Hematopoietic multipotent progenitor cell treated with erythropoietin and hydrocortisone succinate and interleukin-3 and kit ligand, for 15 days (in vitro differentiated cells): Measurements from ENCODE around the gene STAC3.

ENCODE experiments used
- DNase-seq: peaks from one replicate; pipeline ENCODE4 v3.0.0-alpha.2; 2015; ENCODE audit warnings: low spot score

The STAC3 gene

DNA sequence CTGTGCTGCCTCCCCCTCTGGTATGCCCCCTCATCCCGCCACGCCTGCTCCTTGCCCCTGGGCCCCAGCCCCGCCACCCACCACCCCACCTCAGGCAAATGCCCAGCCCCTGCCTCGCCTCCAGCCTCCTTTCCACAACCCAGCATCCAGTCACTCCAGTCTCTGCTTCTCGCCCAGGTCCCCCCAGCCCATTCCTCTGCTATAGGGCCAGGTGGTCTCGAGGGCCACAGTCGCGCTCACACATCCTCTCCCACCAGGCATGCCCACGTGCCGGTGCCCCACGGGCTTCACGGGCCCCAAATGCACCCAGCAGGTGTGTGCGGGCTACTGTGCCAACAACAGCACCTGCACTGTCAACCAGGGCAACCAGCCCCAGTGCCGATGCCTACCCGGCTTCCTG lies 40.5 kb downstream of the STAC3 start:
- DNase-seq: no peak

DNA sequence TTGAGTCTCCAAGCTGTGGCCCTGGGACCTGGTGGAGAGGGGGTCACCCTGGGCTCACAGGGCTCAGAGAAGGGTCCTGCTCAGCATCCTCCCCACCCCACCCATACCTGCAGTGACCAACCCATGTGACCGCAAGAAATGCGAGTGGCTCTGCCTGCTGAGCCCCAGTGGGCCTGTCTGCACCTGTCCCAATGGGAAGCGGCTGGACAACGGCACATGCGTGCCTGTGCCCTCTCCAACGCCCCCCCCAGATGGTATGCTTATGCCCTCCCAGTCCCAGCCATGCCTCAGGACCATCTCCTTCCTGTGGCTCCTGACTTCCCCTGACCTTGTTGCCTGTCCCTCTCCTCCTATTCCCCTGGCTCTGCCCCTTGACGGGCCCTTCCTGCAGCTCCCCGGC lies 41.1 kb downstream of the STAC3 start:
- no peak for DNase-seq

DNA sequence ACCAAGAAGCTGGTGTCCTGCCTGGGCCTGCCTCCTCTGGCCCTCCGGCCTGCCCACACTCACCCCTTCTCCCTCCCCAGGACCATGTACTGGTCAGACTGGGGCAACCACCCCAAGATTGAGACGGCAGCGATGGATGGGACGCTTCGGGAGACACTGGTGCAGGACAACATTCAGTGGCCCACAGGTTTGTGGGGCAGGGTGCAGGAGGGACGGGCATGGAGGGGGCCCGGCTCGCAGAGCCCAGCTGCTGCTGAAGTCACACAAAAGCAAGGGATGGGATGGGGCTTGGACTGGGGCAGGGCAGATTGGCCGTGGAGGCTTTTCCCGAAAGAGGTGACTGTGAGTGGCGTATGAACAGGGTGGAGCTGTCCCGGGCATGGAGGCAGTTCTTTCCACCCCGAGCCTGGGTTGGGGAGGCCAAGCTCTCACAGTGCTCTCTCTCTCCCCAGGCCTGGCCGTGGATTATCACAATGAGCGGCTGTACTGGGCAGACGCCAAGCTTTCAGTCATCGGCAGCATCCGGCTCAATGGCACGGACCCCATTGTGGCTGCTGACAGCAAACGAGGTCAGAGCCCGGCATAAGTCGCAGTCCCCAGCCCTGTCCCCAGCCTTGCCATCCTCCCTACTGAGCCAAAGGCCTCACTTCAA lies 42.2 kb downstream of the STAC3 start:
- no peak for DNase-seq

DNA sequence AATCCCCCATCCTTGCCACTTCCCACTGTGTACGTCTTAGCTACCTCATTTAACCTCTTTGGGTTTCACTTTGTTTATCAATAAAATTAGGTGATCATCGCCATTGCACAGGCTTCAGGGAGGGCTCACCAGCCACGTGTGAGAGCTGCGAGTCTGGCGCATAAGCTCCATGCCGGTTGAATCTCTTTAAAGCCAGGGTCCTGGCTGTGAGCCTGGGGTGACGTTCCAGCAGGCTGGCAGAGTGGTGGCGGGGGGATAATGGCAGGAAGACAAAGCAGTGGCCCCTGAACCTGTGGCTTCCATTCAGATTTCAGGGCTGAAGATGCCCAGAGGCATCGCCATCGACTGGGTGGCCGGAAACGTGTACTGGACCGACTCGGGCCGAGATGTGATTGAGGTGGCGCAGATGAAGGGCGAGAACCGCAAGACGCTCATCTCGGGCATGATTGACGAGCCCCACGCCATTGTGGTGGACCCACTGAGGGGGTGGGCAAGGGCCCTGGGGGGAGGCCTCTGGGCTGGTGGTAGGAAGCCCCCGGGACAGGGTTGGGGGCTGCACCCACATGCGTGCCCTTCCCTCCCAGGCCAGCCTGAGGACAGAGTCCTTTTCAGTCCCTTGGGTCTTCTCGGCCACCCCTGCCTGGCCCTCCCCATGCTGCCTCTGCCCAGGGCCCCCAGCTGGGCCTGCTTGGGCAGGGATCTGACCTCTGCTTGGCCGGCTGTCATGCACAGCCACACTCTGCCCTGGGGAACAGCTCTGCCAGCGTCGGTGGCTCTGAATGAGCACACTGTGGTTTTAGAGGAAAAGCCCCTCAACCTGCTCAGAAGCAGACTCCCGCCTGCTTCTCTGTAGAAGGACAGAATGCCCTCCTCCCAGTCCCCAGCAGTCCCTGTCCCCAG lies 43.0 kb downstream of the STAC3 start:
- DNase-seq: no peak

GRCh38 chr12:57205931-57206330 lies 45.1 kb downstream of the STAC3 start:
- DNase-seq: no peak

DNA sequence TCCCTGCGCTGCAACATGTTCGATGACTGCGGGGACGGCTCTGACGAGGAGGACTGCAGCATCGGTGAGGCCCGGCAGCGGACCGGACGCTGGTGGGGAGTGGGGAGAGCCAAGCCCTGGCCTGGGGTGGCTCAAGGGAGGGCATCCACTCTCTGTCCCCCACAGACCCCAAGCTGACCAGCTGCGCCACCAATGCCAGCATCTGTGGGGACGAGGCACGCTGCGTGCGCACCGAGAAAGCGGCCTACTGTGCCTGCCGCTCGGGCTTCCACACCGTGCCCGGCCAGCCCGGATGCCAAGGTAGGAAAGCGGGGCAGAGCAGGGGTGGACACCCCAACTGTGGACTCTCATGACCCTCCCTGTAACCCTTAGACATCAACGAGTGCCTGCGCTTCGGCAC lies 45.8 kb downstream of the STAC3 start:
- no peak for DNase-seq

GRCh38 chr12:57204454-57204853 lies 46.5 kb downstream of the STAC3 start:
- no peak for DNase-seq

DNA sequence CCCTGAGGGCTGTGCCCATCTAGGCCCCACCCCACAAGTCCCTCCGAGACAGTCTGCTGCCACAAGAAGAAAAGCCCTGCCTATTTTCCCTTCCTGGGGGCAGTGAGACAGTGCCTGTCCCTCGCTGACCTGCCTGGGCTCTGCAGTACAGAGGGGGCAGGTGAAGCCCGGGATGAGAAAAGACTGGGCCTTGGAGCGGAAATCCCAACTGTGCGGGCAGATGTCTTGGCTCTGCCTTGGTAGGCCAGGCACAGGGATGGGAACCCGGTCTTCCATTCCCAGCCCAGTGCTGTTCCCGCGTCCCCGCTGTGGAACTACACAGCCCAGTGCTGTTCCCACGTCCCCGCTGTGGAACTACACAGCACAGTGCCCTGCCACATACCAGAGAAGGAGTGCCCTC lies 47.2 kb downstream of the STAC3 start:
- DNase-seq: no peak

GRCh38 chr12:57203201-57203600 lies 47.8 kb downstream of the STAC3 start:
- no peak for DNase-seq

GRCh38 chr12:57202321-57202720 lies 48.7 kb downstream of the STAC3 start:
- no peak for DNase-seq

- no peak for DNase-seq
Measured at GRCh38 chr12:57201631-57202030, 49.4 kb downstream of the STAC3 start.

DNA sequence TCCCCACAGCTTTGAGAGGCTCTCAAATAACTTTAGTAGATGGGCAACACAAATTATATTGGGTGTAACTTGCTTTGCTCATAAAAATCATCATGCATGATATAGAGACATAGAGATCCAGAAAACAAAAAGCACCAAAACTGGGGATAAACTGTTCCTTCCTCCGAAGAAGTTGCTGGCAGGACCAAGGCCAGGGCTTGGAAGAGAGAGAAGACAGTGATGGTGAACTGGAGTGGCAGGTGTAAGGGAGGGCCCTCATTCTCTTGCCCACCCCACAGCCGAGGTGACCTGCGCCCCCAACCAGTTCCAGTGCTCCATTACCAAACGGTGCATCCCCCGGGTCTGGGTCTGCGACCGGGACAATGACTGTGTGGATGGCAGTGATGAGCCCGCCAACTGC lies 49.8 kb downstream of the STAC3 start:
- DNase-seq: no peak

DNA sequence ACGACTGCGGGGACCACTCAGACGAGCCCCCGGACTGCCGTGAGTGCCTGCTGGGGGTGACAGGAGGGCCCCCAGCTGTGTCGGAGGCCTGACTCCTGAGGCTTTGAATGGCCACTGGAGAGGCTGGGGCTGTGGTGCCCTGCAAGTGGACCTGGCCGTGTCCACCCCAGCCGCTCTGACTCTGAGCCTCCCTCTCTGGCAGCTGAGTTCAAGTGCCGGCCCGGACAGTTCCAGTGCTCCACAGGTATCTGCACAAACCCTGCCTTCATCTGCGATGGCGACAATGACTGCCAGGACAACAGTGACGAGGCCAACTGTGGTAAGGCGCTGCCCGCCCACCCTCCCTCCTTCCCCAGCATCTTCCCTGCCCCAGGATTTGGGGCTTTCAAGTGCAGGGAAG lies 50.5 kb downstream of the STAC3 start:
- no peak for DNase-seq

- no peak for DNase-seq
Measured at GRCh38 chr12:57199191-57199590, 51.8 kb downstream of the STAC3 start.

DNA sequence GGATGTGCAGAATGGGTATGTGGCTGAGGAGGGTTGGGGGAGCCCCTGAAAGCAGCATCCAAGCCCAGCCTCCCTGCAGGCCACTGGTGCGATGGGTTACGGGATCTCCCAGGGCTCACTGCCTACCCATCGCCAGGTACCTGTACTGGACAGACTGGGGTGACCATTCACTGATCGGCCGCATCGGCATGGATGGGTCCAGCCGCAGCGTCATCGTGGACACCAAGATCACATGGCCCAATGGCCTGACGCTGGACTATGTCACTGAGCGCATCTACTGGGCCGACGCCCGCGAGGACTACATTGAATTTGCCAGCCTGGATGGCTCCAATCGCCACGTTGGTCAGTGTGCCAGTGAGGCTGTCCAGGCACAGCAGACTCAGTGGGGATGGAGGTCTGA lies 52.7 kb downstream of the STAC3 start:
- no peak for DNase-seq

DNA sequence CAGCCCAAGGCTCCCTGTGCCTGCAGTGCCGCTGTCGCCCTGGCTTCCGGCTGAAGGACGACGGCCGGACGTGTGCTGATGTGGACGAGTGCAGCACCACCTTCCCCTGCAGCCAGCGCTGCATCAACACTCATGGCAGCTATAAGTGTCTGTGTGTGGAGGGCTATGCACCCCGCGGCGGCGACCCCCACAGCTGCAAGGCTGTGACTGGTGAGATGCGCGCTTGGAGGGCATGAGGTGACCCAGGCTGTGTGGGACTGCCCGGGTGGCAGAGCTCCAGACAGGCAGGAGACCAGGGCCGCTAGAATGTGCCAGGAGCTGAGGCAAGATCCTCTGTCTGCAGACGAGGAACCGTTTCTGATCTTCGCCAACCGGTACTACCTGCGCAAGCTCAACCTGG lies 54.0 kb downstream of the STAC3 start:
- no peak for DNase-seq

GRCh38 chr12:57196439-57196838 lies 54.5 kb downstream of the STAC3 start:
- no peak for DNase-seq

DNA sequence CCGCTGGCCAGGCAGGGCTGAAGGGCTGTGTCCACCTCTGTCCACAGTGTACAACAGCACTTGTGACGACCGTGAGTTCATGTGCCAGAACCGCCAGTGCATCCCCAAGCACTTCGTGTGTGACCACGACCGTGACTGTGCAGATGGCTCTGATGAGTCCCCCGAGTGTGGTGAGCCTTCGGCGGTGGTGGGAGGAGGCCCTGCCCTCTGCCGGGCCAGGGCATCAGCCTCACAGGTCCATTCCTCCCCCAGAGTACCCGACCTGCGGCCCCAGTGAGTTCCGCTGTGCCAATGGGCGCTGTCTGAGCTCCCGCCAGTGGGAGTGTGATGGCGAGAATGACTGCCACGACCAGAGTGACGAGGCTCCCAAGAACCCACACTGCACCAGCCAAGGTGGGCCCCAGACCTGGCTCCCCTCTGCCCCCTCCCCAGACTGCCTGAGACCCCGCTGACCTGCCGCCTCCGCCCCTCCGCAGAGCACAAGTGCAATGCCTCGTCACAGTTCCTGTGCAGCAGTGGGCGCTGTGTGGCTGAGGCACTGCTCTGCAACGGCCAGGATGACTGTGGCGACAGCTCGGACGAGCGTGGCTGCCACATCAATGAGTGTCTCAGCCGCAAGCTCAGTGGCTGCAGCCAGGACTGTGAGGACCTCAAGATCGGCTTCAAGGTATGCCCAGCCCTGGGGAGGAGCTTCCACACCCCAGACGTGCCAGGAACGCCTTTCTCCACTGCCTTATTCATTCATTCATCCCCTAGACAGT lies 55.2 kb downstream of the STAC3 start:
- no peak for DNase-seq

DNA sequence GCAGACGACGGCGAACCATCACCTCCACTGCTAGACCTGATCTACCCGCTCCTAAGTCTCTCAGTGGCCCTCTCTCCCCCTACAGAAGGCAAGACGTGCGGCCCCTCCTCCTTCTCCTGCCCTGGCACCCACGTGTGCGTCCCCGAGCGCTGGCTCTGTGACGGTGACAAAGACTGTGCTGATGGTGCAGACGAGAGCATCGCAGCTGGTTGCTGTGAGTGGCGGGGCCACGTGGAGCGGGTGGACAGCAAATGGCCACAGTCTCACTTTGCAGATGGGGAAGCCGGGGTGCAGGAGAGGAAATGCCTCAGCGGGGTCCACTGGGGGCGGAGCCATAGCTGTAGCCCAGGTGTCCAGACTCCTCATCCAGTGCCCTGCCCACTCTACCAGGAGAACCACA lies 55.8 kb downstream of the STAC3 start:
- DNase-seq: no peak

DNA sequence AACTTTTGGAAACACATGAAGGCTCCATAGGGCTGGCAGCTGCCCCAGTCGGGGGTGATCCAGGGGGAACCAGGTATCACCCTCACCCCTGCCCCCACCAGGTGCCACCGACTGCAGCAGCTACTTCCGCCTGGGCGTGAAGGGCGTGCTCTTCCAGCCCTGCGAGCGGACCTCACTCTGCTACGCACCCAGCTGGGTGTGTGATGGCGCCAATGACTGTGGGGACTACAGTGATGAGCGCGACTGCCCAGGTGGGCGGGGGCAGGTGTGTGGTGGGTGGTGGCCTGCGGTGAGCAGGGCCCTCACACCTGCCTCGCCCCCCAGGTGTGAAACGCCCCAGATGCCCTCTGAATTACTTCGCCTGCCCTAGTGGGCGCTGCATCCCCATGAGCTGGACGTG lies 56.7 kb downstream of the STAC3 start:
- DNase-seq: no peak

GRCh38 chr12:57193706-57194245 lies 57.2 kb downstream of the STAC3 start:
- no peak for DNase-seq
